ACHN (cell line): ENCODE data around the gene RMND5B.
A peak's percentile ranks its signal among the peaks of the same experiment; 100 is the strongest.
"Not testable (repeated sequence)": the region's sequence is repeated elsewhere in the genome, so short reads cannot be mapped to it uniquely, and the experiment has no call there.

Experiments used
- DNase-seq: peaks from one replicate; pipeline ENCODE4 v3.0.0-alpha.2; 2015
- in situ Hi-C: cut with HindIII; loops from 2 replicates; pipeline ENCODE4 v1.10.0; 2017; ENCODE audit warnings: low sequenced_read_pairs, low pct_ligation_motif_present, low pct_unique_long_range_greater_than_20kb

Gene RMND5B

GRCh38 chr5:178125253-178125906 is 5.4 kb upstream of the RMND5B start:
- in situ Hi-C loops = no loop called here
- no peak for DNase-seq

- in situ Hi-C loops = no loop called here
- DNase-seq = no peak
Measured at GRCh38 chr5:178126556-178126955, 4.3 kb upstream of the RMND5B start.

GRCh38 chr5:178127300-178128009 is 3.4 kb upstream of the RMND5B start:
- in situ Hi-C loops = not testable (repeated sequence)

DNA sequence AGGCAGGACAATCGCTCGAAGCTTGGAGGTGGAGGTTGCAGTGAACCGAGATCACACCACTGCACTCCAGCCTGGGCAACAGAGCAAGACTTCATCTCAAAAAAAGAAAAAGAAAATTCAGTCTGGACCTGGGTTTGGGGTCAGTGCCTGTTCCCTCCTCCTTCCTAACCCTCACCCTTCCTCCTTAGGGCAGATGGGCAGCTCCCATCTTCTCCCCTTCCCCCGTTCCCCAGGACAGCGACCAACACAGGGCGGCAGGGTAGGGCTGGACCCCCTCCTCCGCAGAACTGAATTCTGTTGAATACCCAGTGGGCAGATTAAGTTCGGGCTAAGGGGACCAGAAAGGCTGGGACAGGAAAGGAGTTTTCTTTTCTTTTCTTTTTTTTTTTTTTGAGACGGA is 1.5 kb upstream of the RMND5B start:
- in situ Hi-C loops = no loop called here
- DNase-seq = no peak

More at GRCh38 chr5:178127300-178128009, 3.4 kb upstream of the RMND5B start:
- not testable (repeated sequence) for DNase-seq

DNA sequence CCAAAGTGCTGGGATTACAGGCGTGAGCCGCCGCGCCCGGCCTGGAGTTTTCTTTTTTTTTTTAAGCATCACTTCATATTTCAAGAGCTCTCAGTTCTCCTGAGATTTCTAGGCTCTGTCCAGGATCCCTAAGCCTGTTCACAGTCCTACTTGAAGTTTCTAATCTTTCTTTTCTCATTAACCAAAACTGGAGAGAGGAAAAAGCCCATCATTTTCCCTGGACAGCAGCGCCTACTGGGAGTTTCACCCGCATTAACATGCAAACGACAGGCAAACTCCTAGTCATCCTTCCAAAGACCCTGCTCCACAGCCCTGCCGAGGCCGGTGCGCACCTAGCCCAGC is 609 bp upstream of the RMND5B start:
- peak; percentile 10 for DNase-seq
- in situ Hi-C loops = not testable (repeated sequence)

- DNase-seq = no peak
- in situ Hi-C loops = no loop called here
Measured at GRCh38 chr5:178131446-178131996, 707 bp downstream of the RMND5B start.

- in situ Hi-C loops = no loop called here
- DNase-seq = no peak
Measured at GRCh38 chr5:178136990-178137389, 6.2 kb downstream of the RMND5B start.

- DNase-seq = no peak
- in situ Hi-C loops = no loop called here
Measured at GRCh38 chr5:178137991-178138390, 7.2 kb downstream of the RMND5B start.

DNA sequence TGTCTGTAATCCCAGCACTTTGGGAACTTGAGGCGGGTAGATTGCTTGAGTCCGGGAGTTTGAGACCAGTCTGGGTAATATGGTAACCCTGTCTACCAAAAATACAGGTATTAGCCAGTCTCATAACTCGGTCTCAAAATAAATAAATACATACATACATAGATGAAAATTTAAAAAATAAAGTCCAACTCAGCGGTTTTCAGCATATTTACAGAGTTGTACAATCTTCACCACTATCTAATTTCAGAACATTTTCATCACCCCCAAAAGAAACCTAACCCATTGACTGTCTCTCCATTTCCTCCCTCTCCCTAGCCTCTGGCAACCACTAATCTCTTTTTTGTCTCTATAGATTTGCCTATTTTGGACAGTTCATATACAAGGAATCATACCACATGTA is 10.7 kb downstream of the RMND5B start:
- in situ Hi-C loops = no loop called here
- DNase-seq = no peak

DNA sequence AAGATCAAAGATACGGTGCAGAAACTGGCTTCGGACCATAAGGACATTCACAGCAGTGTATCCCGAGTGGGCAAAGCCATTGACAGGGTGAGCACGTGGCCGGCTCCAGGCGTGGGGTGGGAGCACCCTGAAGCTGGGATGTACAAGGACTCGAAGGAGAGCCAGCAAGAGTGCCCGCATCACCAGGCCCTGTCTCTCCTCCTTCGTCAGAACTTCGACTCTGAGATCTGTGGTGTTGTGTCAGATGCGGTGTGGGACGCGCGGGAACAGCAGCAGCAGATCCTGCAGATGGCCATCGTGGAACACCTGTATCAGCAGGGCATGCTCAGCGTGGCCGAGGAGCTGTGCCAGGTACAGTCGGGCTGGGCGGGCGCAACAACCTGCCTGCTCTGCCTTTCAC is 11.8 kb downstream of the RMND5B start:
- no peak for DNase-seq
- in situ Hi-C loops = no loop called here

DNA sequence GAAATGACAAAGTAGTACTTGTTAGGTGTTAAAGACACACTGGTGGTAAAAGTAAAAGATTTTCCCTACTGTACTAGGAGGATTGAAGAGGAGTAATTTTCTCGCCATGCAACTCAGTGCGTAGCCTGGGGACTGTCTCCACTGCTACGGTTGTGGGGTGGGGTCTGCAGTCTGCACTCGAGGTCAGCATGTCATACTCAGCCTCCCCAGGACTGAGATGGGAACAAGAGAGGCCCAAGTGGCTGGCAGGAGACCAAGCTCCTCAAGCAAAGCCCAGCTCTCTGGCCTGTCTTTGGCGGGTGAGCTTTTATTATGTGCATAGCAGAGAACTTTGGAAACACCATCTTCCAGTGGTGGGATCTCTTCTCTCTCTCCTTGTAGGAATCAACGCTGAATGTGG is 12.4 kb downstream of the RMND5B start:
- DNase-seq = no peak
- in situ Hi-C loops = no loop called here

GRCh38 chr5:178143901-178144300 is 13.1 kb downstream of the RMND5B start:
- in situ Hi-C loops = no loop called here
- DNase-seq = no peak

GRCh38 chr5:178145965-178146820 is 15.4 kb downstream of the RMND5B start:
- in situ Hi-C loops = no loop called here
- DNase-seq = peak; percentile 58

DNA sequence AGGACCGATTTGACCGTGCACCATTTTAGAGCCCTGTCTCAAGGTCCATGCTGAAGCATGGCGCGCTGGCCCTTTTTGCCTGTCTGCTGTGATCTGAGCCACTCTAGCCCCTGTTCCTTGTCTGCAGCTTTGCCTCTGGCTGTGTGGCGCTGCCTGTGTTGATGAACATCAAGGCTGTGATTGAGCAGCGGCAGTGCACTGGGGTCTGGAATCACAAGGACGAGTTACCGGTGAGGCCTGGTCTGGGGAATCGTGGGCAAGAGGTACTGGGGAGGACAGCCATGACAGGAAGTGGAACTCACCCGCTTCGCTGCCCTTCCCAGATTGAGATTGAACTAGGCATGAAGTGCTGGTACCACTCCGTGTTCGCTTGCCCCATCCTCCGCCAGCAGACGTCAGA is 16.6 kb downstream of the RMND5B start:
- no peak for DNase-seq
- in situ Hi-C loops = no loop called here

DNA sequence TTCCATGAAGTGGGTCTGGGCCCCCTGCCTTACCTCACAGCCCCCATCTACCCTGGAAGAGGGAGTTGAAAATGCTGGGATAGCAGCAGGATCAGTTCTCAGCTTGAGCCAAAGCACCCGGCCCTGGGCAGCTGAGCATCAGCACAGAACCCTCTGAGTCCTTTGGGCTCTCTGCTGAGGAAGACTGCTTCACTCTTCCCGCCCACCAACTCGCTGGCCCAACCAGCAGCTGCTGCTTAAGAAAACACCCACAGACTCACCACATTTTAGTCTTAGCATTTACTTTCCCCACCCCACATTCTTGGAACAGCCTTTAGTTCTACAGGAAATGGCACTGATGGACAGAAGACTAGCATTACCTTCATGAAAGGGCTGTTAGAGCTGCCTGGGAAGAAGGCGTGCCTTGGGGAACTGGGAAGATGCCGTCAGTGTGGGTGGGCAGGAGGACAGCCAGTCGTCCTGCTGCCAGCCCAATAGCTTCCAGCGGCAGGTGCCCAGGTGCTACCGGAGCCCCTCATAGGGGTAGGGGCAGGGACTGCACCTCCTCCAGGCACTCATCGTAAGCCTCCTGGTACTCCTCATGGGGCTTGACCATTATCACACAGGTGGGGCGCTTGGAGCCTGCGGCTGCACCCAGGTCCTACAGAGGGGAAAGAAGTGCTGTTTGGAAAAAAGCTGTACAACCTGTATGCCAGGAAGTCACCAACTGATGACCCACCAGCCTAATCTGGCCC is 18.6 kb downstream of the RMND5B start:
- no peak for DNase-seq
- in situ Hi-C loops = no loop called here

DNA sequence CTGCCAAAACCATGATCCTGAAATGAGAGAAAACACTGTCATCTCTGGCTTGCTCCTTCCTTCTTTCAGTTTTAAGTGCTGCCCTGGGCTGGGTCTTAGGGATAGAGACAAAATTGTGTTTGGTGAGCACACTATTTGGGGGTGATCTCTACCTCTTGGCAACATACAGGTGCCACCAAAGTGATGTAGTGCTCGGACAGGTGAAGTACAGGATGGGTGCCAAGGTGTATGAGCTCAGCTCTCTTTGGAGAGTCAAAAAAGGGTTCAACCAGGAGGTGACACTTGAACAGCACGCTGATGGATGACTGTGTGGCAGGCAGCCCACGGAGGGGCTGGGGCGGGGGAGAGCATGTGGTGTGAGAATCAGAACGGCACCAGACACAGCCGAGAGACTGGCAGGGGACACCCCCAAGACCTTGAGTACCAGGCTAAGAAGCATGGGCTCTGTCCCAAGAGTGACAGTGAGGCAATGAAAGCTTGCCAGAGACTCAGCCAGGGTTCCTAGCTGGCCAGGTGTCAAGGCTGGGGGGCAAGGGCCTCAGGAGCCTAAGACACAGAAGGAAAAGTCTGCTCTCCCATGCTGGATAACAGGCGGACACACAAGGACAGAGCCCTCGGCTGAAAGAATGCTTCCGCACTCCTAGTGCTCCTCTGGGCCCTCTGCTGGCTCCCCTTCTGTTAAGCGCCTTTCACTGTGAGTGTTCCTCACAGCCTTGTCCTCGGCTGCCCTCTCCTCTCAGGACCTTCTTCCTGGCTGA is 20.3 kb downstream of the RMND5B start:
- no peak for DNase-seq
- in situ Hi-C loops = no loop called here

- in situ Hi-C loops = no loop called here
- no peak for DNase-seq
Measured at GRCh38 chr5:178152491-178153444, 22.0 kb downstream of the RMND5B start.
